NOMO-1 (cell line): ENCODE data around the gene TMC8.
A peak's percentile ranks its signal among the peaks of the same experiment; 100 is the strongest.
"Not testable (repeated sequence)": the region's sequence is repeated elsewhere in the genome, so short reads cannot be mapped to it uniquely, and the experiment has no call there.

Experiments
- DNase-seq, 2 experiments: peaks; one replicate each; lab custom pipeline; 2025; ENCODE audit not compliant: unreplicated experiment in 2 of 2; lab: John Stamatoyannopoulos, UW

Gene TMC8

GRCh38 chr17:78110363-78111015 lies 20.1 kb upstream of the TMC8 start:
- no peak for DNase-seq

GRCh38 chr17:78111016-78111726 lies 19.4 kb upstream of the TMC8 start:
- DNase-seq = no peak

- no peak for DNase-seq
These were observed 18.6 kb upstream of the TMC8 start for GRCh38 chr17:78111727-78112517.

- peak; percentile 15 to 68 for DNase-seq
These were observed 17.8 kb upstream of the TMC8 start for GRCh38 chr17:78112518-78113471.

GRCh38 chr17:78113804-78114785 lies 16.5 kb upstream of the TMC8 start:
- no peak for DNase-seq

GRCh38 chr17:78114831-78115723 lies 15.5 kb upstream of the TMC8 start:
- DNase-seq = no peak

GRCh38 chr17:78115803-78116202 lies 14.8 kb upstream of the TMC8 start:
- not testable (repeated sequence) for DNase-seq

GRCh38 chr17:78116411-78116810 lies 14.2 kb upstream of the TMC8 start:
- DNase-seq = no peak

GRCh38 chr17:78117027-78117981 lies 13.3 kb upstream of the TMC8 start:
- DNase-seq = no peak

GRCh38 chr17:78118801-78119241 lies 11.8 kb upstream of the TMC8 start:
- DNase-seq = no peak

- no peak for DNase-seq
These were observed 10.0 kb upstream of the TMC8 start for GRCh38 chr17:78120537-78120936.

- no peak for DNase-seq
These were observed 9.4 kb upstream of the TMC8 start for GRCh38 chr17:78120971-78121800.

- DNase-seq = no peak
These were observed 8.8 kb upstream of the TMC8 start for GRCh38 chr17:78121801-78122215.

- DNase-seq = no peak
These were observed 8.2 kb upstream of the TMC8 start for GRCh38 chr17:78122216-78122930.

GRCh38 chr17:78122931-78123249 lies 7.7 kb upstream of the TMC8 start:
- no peak for DNase-seq
